OCI-LY7 (cell line): ENCODE results near the gene OXA1L. TPM values are rescaled to one million over a fixed set of nuclear protein-coding genes. Genes with fewer than 3 reads are reported as not detected.
A peak's percentile ranks its signal among the peaks of the same experiment; 100 is the strongest.

Experiments used
- BruUV-seq: library from RNA; stranded (reverse); fragments of 400-500 nt; replicated peaks from 2 replicates; lab custom pipeline; 2021; lab: Mats Ljungman, UMichigan
- CTCF ChIA-PET: fragments of 300-600 bp; sonication (Branson Sonifier 250); formaldehyde crosslinking; loops from one replicate; lab custom pipeline; 2022; ENCODE audit warnings: antibody characterized with exemption; ENCODE audit not compliant: unreplicated experiment; lab: Charles Lee
- POLR2A ChIA-PET: fragments of 300-600 bp; sonication (Branson Sonifier 250); formaldehyde crosslinking; loops from one replicate; lab custom pipeline; 2022; ENCODE audit warnings: antibody characterized with exemption; lab: Charles Lee
- DNase-seq: peaks from one replicate; pipeline ENCODE4 v3.0.0-alpha.2; 2015; ENCODE audit warnings: low spot score
- H2AFZ ChIP-seq: fragments of 200-600 bp; sonication (generic), shearing (Covaris generic); 2 replicates; pipeline ENCODE4 v1.6.1; 2014; ENCODE audit warnings: mild to moderate bottlenecking, antibody characterized with exemption, low read length, moderate library complexity
- H3K27ac ChIP-seq: fragments of 200-600 bp; sonication (generic); 2 replicates; pipeline ENCODE4 v1.5.1; 2014; ENCODE audit warnings: mixed run types, low read depth, mild to moderate bottlenecking, moderate library complexity, low read length, inconsistent platforms; ENCODE audit not compliant: poor library complexity, severe bottlenecking
- H3K36me3 ChIP-seq: fragments of 200-600 bp; sonication (generic); 2 replicates; pipeline ENCODE4 v1.6.1; 2014; ENCODE audit warnings: mild to moderate bottlenecking, antibody characterized with exemption, low read length, moderate library complexity, mixed read lengths; ENCODE audit not compliant: insufficient read depth
- H3K4me1 ChIP-seq: fragments of 200-600 bp; sonication (generic); 2 replicates; pipeline ENCODE4 v1.5.1; 2014; ENCODE audit warnings: mild to moderate bottlenecking, low read length; ENCODE audit not compliant: insufficient read depth, poor library complexity, severe bottlenecking
- H3K4me2 ChIP-seq: fragments of 200-600 bp; sonication (generic); 2 replicates; pipeline ENCODE4 v1.6.1; 2014; ENCODE audit warnings: mild to moderate bottlenecking, low read length
- H3K4me3 ChIP-seq: fragments of 200-600 bp; sonication (generic); 2 replicates; pipeline ENCODE4 v1.5.1; 2014; ENCODE audit warnings: mild to moderate bottlenecking, low read depth, low read length; ENCODE audit not compliant: poor library complexity, severe bottlenecking
- H3K79me2 ChIP-seq: fragments of 200-600 bp; sonication (generic); 2 replicates; pipeline ENCODE4 v1.6.1; 2016; ENCODE audit warnings: low read depth, mild to moderate bottlenecking, low read length, moderate library complexity, mixed read lengths; ENCODE audit not compliant: insufficient read depth
- H3K9me2 ChIP-seq: fragments of 200-600 bp; sonication (generic); 2 replicates; pipeline ENCODE4 v1.6.1; 2016; ENCODE audit warnings: mild to moderate bottlenecking, low read length, mixed read lengths; ENCODE audit not compliant: insufficient read depth
- H3K9me3 ChIP-seq: fragments of 200-600 bp; sonication (generic); 2 replicates; pipeline ENCODE4 v1.6.1; 2014; ENCODE audit warnings: mild to moderate bottlenecking, mixed run types, low read length, mixed read lengths
- H4K20me1 ChIP-seq: fragments of 200-600 bp; sonication (generic); 2 replicates; pipeline ENCODE4 v1.6.1; 2014; ENCODE audit warnings: mild to moderate bottlenecking, antibody characterized with exemption, low read length, moderate library complexity, mixed read lengths; ENCODE audit not compliant: insufficient read depth
- EZH2phosphoT487 ChIP-seq: fragments of 200-600 bp; sonication (generic); IDR thresholded peaks from 2 replicates; pipeline ENCODE4 v1.6.1; 2018; ENCODE audit warnings: low read depth, borderline replicate concordance, mild to moderate bottlenecking, mixed run types, antibody characterized with exemption, low read length, moderate library complexity, mixed read lengths
- intact Hi-C: fragments of 100-400 bp; cut with micrococcal nuclease; formaldehyde crosslinking; loops from one replicate; pipeline ENCODE4 v1.10.0; 2022; ENCODE audit not compliant: unreplicated experiment
- total RNA-seq, 2 experiments: library from RNA; depleted of rRNA in 1 of 2; stranded (reverse); fragments of >200 nt in 1 of 2; shearing (Covaris generic) in 1 of 2; gene quantifications; 2 replicates each; pipeline ENCODE4 v1.2.3, GENCODE V29; 2014 to 2022
- TF ChIP-seq, protein P1 (sequence below): fragments of 200-600 bp; sonication (generic); conservative IDR thresholded peaks from 2 replicates; pipeline ENCODE4 v1.5.1; 2014; ENCODE audit warnings: mild to moderate bottlenecking, antibody characterized with exemption, low read length, moderate library complexity, mixed read lengths

Gene OXA1L
- total RNA-seq, 2 experiments from 2014 or later = 141 to 153 TPM

DNA sequence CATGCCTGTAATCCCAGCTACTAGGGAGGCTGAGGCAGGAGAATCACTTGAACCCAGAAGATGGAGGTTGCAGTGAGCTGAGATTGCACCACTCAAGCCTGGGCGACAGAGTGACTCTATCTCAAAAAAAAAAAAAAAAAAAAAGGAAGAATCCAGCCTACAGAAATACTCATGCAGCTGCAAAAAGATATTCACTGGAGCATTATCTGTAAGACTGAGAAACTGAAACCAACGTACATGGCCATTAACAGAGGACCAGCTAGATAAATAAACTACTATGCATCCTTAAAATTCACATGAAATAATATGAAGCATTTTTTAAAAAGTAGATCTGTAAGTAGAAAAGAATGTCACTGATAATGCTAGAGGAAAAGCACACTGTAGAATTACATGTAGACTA, 45.2 kb downstream of the OXA1L start:
- Histone ChIP-seq H3K27ac (peak overlapping the region; percentile 68), H4K20me1 (no peaks in the 10 kb centered on the region), H3K9me2 (no peaks in the 10 kb centered on the region), H3K9me3 (no peaks in the 10 kb centered on the region), H3K4me2 (peak overlapping the region; percentile 85), H3K4me3 (peak overlapping the region; percentile 67), H3K4me1 (peaks cover 81% of the 10 kb centered on the region), H3K36me3 (peaks cover 31% of the 10 kb centered on the region), H3K79me2 (peaks cover 82% of the 10 kb centered on the region), H2AFZ (no peak overlapping the region; the same call in 1 of the 2 replicates)
- BruUV-seq = no TSS peak
- no peak for TF ChIP-seq EZH2phosphoT487
- TF ChIP-seq, protein P1, sequence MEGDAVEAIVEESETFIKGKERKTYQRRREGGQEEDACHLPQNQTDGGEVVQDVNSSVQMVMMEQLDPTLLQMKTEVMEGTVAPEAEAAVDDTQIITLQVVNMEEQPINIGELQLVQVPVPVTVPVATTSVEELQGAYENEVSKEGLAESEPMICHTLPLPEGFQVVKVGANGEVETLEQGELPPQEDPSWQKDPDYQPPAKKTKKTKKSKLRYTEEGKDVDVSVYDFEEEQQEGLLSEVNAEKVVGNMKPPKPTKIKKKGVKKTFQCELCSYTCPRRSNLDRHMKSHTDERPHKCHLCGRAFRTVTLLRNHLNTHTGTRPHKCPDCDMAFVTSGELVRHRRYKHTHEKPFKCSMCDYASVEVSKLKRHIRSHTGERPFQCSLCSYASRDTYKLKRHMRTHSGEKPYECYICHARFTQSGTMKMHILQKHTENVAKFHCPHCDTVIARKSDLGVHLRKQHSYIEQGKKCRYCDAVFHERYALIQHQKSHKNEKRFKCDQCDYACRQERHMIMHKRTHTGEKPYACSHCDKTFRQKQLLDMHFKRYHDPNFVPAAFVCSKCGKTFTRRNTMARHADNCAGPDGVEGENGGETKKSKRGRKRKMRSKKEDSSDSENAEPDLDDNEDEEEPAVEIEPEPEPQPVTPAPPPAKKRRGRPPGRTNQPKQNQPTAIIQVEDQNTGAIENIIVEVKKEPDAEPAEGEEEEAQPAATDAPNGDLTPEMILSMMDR = no peak
- intact Hi-C loops = loop anchor here (5.0 kb wide), 1 partner anchor 76 kb away; no protein-coding TSS in a partner anchor
- ChIA-PET CTCF (interaction anchor here (1.8 kb wide), 1 partner anchor 11 kb away, joined by 9 read pairs; no protein-coding TSS in a partner anchor), POLR2A (interaction anchor here (0.6 to 5.3 kb wide), 11 partner anchors 8 to 115 kb away, joined by 3 to 37 read pairs (median 6); no protein-coding TSS in a partner anchor)
- peak; percentile 69 for DNase-seq

DNA sequence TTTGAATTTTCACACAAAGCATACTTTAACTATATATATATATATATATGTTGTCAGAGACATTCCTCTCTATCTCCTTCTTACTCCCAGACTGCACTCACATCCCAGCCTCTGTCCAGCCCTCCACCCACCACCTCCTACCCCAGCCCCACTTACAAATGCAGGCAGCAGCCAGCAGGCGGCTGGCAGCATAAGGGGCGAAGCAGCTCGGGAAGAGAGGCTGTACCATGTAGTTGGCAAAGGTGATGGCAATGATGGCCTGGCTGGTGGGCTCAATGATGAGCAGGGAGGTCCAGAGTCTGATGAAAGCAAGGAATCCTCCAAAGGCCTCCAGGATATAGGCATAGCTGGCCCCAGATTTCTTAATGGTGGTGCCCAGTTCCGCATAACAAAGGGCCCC, 46.3 kb downstream of the OXA1L start:
- intact Hi-C loops = loop anchor here (5.0 kb wide), 1 partner anchor 75 kb away; no protein-coding TSS in a partner anchor
- peak; percentile 71 for DNase-seq
- H3K9me3 ChIP-seq = no peaks in the 10 kb centered on the region
- peak overlapping the region; percentile 67 for H3K4me3 ChIP-seq
- CTCF ChIA-PET = interaction anchor here (0.7 kb wide), 1 partner anchor 243 kb away, joined by 3 read pairs; no protein-coding TSS in a partner anchor
- H2AFZ ChIP-seq = no peak overlapping the region
- H3K79me2 ChIP-seq = peaks cover 73% of the 10 kb centered on the region
- peaks cover 76% of the 10 kb centered on the region for H3K4me1 ChIP-seq
- H4K20me1 ChIP-seq = no peaks in the 10 kb centered on the region
- H3K36me3 ChIP-seq = peaks cover 26% of the 10 kb centered on the region
- POLR2A ChIA-PET = interaction anchor here (0.7 to 5.3 kb wide), 16 partner anchors 9 to 281 kb away, joined by 3 to 37 read pairs (median 4); partner anchors contain the start of gene OXA1L
- H3K9me2 ChIP-seq = no peaks in the 10 kb centered on the region
- peak overlapping the region; percentile 85 for H3K4me2 ChIP-seq
- TF ChIP-seq, protein P1 = peak; percentile 73
- no peak for TF ChIP-seq EZH2phosphoT487
- peak overlapping the region; percentile 68 for H3K27ac ChIP-seq
- no TSS peak for BruUV-seq

DNA sequence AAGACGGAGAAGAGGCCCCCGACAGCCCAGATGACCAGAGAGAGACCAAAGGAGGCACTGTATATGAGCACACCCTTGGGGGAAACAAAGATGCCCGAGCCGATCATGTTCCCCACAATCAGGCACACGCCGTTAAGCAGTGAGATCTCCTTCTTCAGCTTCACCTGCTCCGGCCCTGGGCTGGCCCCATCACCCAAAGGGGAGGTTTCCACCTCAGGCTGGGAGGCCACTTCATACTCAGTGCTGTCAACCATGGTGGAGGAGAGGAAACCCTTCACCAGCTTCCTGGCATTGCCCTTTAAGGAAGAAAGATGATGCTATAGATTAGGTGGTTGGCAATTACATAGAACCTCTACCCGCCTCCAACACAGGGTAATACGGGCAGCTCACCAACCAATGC, 46.7 kb downstream of the OXA1L start:
- Histone ChIP-seq H3K9me3 (no peaks in the 10 kb centered on the region), H3K4me1 (peaks cover 76% of the 10 kb centered on the region), H3K4me2 (peak overlapping the region; percentile 85), H4K20me1 (no peaks in the 10 kb centered on the region), H3K36me3 (peaks cover 24% of the 10 kb centered on the region), H3K4me3 (peak overlapping the region; percentile 67), H3K9me2 (no peaks in the 10 kb centered on the region), H2AFZ (no peak overlapping the region), H3K79me2 (peaks cover 69% of the 10 kb centered on the region), H3K27ac (peak overlapping the region; percentile 68)
- DNase-seq = no peak
- CTCF ChIA-PET = interaction anchor here (0.7 kb wide), 1 partner anchor 243 kb away, joined by 3 read pairs; no protein-coding TSS in a partner anchor
- intact Hi-C loops = loop anchor here (5.0 kb wide), 1 partner anchor 74 kb away; no protein-coding TSS in a partner anchor
- BruUV-seq = no TSS peak
- TF ChIP-seq EZH2phosphoT487 = no peak
- TF ChIP-seq, protein P1 = no peak
- POLR2A ChIA-PET = interaction anchor here (0.7 to 5.3 kb wide), 15 partner anchors 9 to 282 kb away, joined by 3 to 37 read pairs (median 4); partner anchors contain the start of gene OXA1L
